ENCODE data around the gene TGFB1.

The TGFB1 gene

DNA sequence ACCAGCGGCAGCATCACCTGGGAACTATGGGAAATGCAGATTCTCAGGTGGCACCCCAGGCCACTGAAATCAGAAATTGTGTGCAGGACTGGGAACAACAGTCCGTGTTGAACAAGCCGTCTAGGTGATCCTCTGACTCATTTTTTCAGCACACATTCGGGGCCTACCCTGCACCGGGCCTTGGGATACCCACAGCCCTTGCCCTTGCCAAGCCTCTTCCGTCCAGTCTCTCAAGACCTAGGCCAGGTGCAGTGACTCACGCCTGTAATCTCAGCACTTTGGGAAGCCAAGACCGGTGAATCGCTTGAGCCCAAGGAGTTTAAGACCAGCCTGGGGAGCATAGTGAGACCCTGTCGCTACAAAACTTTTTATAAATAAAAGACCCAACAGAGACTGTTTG is 18.3 kb downstream of the TGFB1 start:
- H3K9ac ChIP-seq (ENCODE audit: low read depth, low read length, poor library complexity, severe bottlenecking) = no peak overlapping the region
- peaks cover 2% of the 10 kb centered on the region for H3K4me1 ChIP-seq (ENCODE audit: insufficient read depth, low read length, poor library complexity, severe bottlenecking)

DNA sequence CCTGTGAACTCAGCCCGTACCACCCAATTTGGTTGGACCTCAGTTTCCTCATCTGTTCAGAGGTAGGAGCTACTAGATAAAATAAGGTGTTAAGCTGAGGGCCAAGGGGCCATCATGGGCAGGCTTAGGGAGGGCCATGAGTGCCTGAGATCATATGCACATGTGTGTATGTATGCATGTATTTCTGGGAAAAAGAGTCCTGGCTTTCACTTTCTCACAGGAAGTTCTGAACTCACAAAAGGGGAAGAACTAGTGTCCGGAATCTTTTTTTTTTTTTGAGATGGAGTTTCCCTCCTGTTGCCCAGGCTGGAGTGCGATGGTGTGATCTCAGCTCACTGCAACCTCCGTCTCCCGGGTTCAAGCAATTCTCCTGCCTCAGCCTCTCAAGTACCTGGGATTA is 18.9 kb downstream of the TGFB1 start:
- Histone ChIP-seq H3K4me2 (ENCODE audit: low read depth, low read length, poor library complexity, severe bottlenecking) (no peak overlapping the region), H3K9ac (ENCODE audit: low read depth, low read length, poor library complexity, severe bottlenecking) (no peak overlapping the region), H3K9me2 (replicated peaks; ENCODE audit: low read depth, low read length) (no peaks in the 10 kb centered on the region), H4K20me1 (ENCODE audit: insufficient read depth, low read length, poor library complexity, severe bottlenecking) (peaks cover 9% of the 10 kb centered on the region), H3K79me2 (ENCODE audit: insufficient read depth, low read length) (peaks cover 6% of the 10 kb centered on the region; the same call in 1 of the 2 replicates), H3K36me3 (ENCODE audit: insufficient read depth, low read length) (peaks cover 72% of the 10 kb centered on the region; the same call in 1 of the 2 replicates), H2AFZ (ENCODE audit: low read length) (no peak overlapping the region), H3K27me3 (ENCODE audit: insufficient read depth, low read length, poor library complexity, severe bottlenecking) (no peaks in the 10 kb centered on the region), H3F3A (ENCODE audit: low read depth) (no peaks in the 10 kb centered on the region), H3K4me1 (ENCODE audit: insufficient read depth, low read length, poor library complexity, severe bottlenecking) (peaks cover 6% of the 10 kb centered on the region), H3K4me3 (ENCODE audit: low read length, poor library complexity, severe bottlenecking) (no peak overlapping the region), H3K9me3 (ENCODE audit: insufficient read depth, low read depth, low read length) (no peaks in the 10 kb centered on the region)
- no peak for TF ChIP-seq EZH2phosphoT487 (IDR thresholded peaks at IDR 0.05; ENCODE audit: borderline replicate concordance)
- TF ChIP-seq, protein P1, sequence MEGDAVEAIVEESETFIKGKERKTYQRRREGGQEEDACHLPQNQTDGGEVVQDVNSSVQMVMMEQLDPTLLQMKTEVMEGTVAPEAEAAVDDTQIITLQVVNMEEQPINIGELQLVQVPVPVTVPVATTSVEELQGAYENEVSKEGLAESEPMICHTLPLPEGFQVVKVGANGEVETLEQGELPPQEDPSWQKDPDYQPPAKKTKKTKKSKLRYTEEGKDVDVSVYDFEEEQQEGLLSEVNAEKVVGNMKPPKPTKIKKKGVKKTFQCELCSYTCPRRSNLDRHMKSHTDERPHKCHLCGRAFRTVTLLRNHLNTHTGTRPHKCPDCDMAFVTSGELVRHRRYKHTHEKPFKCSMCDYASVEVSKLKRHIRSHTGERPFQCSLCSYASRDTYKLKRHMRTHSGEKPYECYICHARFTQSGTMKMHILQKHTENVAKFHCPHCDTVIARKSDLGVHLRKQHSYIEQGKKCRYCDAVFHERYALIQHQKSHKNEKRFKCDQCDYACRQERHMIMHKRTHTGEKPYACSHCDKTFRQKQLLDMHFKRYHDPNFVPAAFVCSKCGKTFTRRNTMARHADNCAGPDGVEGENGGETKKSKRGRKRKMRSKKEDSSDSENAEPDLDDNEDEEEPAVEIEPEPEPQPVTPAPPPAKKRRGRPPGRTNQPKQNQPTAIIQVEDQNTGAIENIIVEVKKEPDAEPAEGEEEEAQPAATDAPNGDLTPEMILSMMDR (conservative IDR thresholded peaks at IDR 0.05; ENCODE audit: low read length) = no peak

More for the DNA sequence above, 18.3 kb downstream of the TGFB1 start:
- no peak overlapping the region for H3K4me3 ChIP-seq (ENCODE audit: low read length, poor library complexity, severe bottlenecking)
- peaks cover 13% of the 10 kb centered on the region for H4K20me1 ChIP-seq (ENCODE audit: insufficient read depth, low read length, poor library complexity, severe bottlenecking)
- H3K9me2 ChIP-seq (replicated peaks; ENCODE audit: low read depth, low read length) = no peaks in the 10 kb centered on the region
- no peaks in the 10 kb centered on the region for H3K27me3 ChIP-seq (ENCODE audit: insufficient read depth, low read length, poor library complexity, severe bottlenecking)
- no peak overlapping the region for H2AFZ ChIP-seq (ENCODE audit: low read length)
- no peaks in the 10 kb centered on the region for H3F3A ChIP-seq (ENCODE audit: low read depth)
- TF ChIP-seq EZH2phosphoT487 (IDR thresholded peaks at IDR 0.05; ENCODE audit: borderline replicate concordance) = no peak
- TF ChIP-seq, protein P1 (conservative IDR thresholded peaks at IDR 0.05; ENCODE audit: low read length) = no peak
- peaks cover 11% of the 10 kb centered on the region; the same call in 1 of the 2 replicates for H3K79me2 ChIP-seq (ENCODE audit: insufficient read depth, low read length)
- H3K36me3 ChIP-seq (ENCODE audit: insufficient read depth, low read length) = peaks cover 72% of the 10 kb centered on the region; the same call in 1 of the 2 replicates
- no peaks in the 10 kb centered on the region for H3K9me3 ChIP-seq (ENCODE audit: insufficient read depth, low read depth, low read length)
- no peak overlapping the region for H3K4me2 ChIP-seq (ENCODE audit: low read depth, low read length, poor library complexity, severe bottlenecking)

DNA sequence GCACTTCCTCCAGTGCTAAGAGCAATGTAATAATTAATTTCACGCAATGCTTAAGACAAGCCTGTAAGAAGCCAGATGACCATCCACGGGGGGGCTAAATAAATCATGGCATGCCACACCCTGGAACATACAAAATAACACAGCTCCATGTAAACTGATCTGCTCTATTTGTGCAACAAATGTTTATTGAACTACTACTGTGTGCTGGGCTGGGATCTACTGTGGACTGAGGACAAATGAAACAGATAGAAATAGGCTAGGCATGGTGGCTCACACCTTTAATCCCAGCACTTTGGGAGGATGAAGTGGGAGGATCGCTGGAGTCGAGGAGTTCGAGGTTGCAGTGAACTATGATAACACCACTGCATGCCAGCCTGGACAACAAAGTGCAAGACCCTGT is 21.3 kb downstream of the TGFB1 start:
- H3K36me3 ChIP-seq (ENCODE audit: insufficient read depth, low read length) = peaks cover 71% of the 10 kb centered on the region; the same call in 1 of the 2 replicates
- no peaks in the 10 kb centered on the region for H3K9me3 ChIP-seq (ENCODE audit: insufficient read depth, low read depth, low read length)
- H3K27me3 ChIP-seq (ENCODE audit: insufficient read depth, low read length, poor library complexity, severe bottlenecking) = no peaks in the 10 kb centered on the region
- H3K9ac ChIP-seq (ENCODE audit: low read depth, low read length, poor library complexity, severe bottlenecking) = no peak overlapping the region
- H2AFZ ChIP-seq (ENCODE audit: low read length) = no peak overlapping the region
- peaks cover 22% of the 10 kb centered on the region for H4K20me1 ChIP-seq (ENCODE audit: insufficient read depth, low read length, poor library complexity, severe bottlenecking)
- H3F3A ChIP-seq (ENCODE audit: low read depth) = peaks cover 5% of the 10 kb centered on the region; the same call in 1 of the 2 replicates
- H3K4me2 ChIP-seq (ENCODE audit: low read depth, low read length, poor library complexity, severe bottlenecking) = no peak overlapping the region
- peaks cover 22% of the 10 kb centered on the region for H3K4me1 ChIP-seq (ENCODE audit: insufficient read depth, low read length, poor library complexity, severe bottlenecking)
- no peak overlapping the region for H3K4me3 ChIP-seq (ENCODE audit: low read length, poor library complexity, severe bottlenecking)
- no peak for TF ChIP-seq EZH2phosphoT487 (IDR thresholded peaks at IDR 0.05; ENCODE audit: borderline replicate concordance)
- TF ChIP-seq, protein P1 (conservative IDR thresholded peaks at IDR 0.05; ENCODE audit: low read length) = no peak
- no peaks in the 10 kb centered on the region for H3K9me2 ChIP-seq (replicated peaks; ENCODE audit: low read depth, low read length)
- H3K79me2 ChIP-seq (ENCODE audit: insufficient read depth, low read length) = peaks cover 18% of the 10 kb centered on the region; the same call in 1 of the 2 replicates

All from Loucy (cell line).